ENCODE data around the gene ASTN1. TPM values are rescaled to one million over a fixed set of nuclear protein-coding genes. Genes with fewer than 3 reads are reported as not detected.

Gene ASTN1
- total RNA-seq, 2 experiments from 2014 or later = not detected

GRCh38 chr1:176884286-176884685, 280.2 kb downstream of the ASTN1 start:
- intact Hi-C loops (cut with micrococcal nuclease) = no loop called here
- H3K36me3 Mint-ChIP-seq = no peaks in the 10 kb centered on the region
- H3K4me3 Mint-ChIP-seq = no peak overlapping the region
- H3K27me3 Mint-ChIP-seq = peaks cover 2% of the 10 kb centered on the region
- H3K27ac Mint-ChIP-seq = no peak overlapping the region
- no peaks in the 10 kb centered on the region for H3K9me3 Mint-ChIP-seq
- ChIA-PET POLR2A (no interaction called here), CTCF (no interaction called here)
- no peak for DNase-seq
- H3K4me1 Mint-ChIP-seq (ENCODE audit: low read depth) = no peaks in the 10 kb centered on the region

- intact Hi-C loops (cut with micrococcal nuclease) = loop anchor here (2.0 kb wide), 1 partner anchor 320 kb away; no protein-coding TSS in a partner anchor
- no peak overlapping the region for H3K27ac Mint-ChIP-seq
- no peaks in the 10 kb centered on the region for H3K36me3 Mint-ChIP-seq
- H3K27me3 Mint-ChIP-seq = peaks cover 2% of the 10 kb centered on the region
- H3K9me3 Mint-ChIP-seq = no peaks in the 10 kb centered on the region
- H3K4me3 Mint-ChIP-seq = no peak overlapping the region
- H3K4me1 Mint-ChIP-seq (ENCODE audit: low read depth) = no peaks in the 10 kb centered on the region
- CTCF ChIA-PET = interaction anchor here (0.7 to 1.6 kb wide), 3 partner anchors 25 to 506 kb away, joined by 3 to 4 read pairs (median 3); no protein-coding TSS in a partner anchor
- POLR2A ChIA-PET = no interaction called here
- DNase-seq = peak; percentile 58
These were observed 283.4 kb downstream of the ASTN1 start for GRCh38 chr1:176880955-176881595.

DNA sequence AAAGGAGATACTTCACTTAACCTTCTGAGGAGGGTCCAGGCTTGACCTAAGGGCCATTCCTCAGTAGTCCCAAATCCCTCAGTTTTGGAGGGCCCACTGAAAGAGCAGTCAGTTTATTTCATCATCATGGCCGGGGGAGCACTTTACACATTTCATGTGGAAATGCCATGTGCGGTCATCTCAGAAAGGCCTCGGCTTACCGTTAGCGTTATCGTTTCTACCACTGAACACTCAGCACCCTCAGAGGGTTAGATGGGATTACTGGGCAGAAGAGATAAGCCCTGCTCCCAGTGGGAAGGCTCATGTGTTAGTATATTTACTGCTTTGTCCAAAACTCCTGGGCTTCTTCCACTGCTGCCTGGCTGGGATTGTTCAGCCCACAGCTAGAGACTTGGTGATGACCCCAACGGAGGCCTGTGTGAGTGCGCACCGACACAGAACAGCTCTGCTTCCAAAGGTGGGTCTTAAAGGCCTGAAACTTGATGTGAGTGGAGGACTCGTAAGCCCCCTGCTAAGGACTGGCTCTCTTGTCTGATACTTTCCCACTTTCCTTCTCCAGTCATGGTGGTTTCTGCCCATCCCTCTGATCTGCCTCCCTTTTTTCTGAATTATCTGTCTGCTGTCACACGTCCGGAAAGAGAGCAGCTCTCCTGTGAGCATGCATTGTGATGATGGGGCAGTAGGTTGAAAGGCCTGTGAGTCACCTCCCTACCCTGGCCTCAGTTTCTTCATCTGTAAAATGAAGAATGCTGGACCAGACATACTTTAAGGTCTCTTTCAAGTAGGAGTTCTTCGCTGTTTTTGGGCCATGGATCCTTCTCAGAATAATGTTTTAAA, 284.5 kb downstream of the ASTN1 start:
- H3K4me1 Mint-ChIP-seq (ENCODE audit: low read depth) = no peaks in the 10 kb centered on the region
- no peak overlapping the region for H3K4me3 Mint-ChIP-seq
- no peaks in the 10 kb centered on the region for H3K9me3 Mint-ChIP-seq
- no peak overlapping the region for H3K27ac Mint-ChIP-seq
- CTCF ChIA-PET = interaction anchor here (0.7 to 1.6 kb wide), 7 partner anchors 26 to 1506 kb away, joined by 3 to 4 read pairs (median 3); no protein-coding TSS in a partner anchor
- POLR2A ChIA-PET = no interaction called here
- intact Hi-C loops (cut with micrococcal nuclease) = loop anchor here (2.0 kb wide), 1 partner anchor 319 kb away; no protein-coding TSS in a partner anchor
- DNase-seq = no peak
- no peaks in the 10 kb centered on the region for H3K36me3 Mint-ChIP-seq
- peaks cover under 1% of the 10 kb centered on the region for H3K27me3 Mint-ChIP-seq

DNA sequence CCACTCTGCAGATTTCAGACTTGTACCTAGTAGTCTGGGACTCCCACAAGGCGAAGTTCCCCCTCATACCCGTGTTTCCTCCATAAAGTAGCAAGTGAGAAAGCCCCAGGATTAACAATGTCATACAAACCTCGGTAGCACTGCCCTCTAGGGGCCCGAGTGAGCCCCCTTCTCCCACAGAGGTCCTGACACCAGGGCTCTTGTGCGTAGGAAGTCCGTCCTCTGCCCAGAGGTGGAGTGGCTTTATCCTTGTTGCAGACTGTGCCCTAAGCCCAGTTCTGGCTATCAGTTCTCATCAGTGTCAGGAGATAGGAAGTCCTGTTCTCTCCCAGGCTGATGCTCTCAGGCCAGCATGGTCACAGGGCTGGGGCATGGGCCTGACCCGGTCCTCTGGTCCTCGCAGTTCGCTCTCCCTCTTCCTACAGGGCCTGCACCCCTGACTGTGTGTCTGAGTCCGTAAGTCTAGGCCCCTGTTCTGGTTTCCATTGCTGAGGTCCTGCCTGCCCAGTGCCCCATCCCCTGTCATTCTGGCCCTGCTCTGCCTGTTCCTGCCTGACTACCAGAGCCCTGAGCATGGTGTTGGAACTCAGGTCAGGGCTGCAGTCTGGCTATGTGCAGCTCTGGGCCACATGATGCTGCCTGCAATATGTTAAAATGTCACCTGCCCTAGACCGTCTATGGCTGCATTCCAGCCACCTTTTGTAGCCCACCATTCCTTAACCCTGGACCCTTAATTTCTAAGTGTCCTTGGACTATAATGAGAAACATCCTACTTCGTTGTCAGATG, 285.6 kb downstream of the ASTN1 start:
- no peaks in the 10 kb centered on the region for H3K27me3 Mint-ChIP-seq
- ChIA-PET POLR2A (no interaction called here), CTCF (interaction anchor here (1.1 to 1.2 kb wide), 2 partner anchors 319 to 504 kb away, joined by 3 read pairs; no protein-coding TSS in a partner anchor)
- no peaks in the 10 kb centered on the region for H3K9me3 Mint-ChIP-seq
- no peak overlapping the region for H3K4me3 Mint-ChIP-seq
- no peaks in the 10 kb centered on the region for H3K4me1 Mint-ChIP-seq (ENCODE audit: low read depth)
- no peaks in the 10 kb centered on the region for H3K36me3 Mint-ChIP-seq
- no peak overlapping the region for H3K27ac Mint-ChIP-seq
- intact Hi-C loops (cut with micrococcal nuclease) = no loop called here
- no peak for DNase-seq

GRCh38 chr1:176877557-176877956, 287.0 kb downstream of the ASTN1 start:
- intact Hi-C loops (cut with micrococcal nuclease) = no loop called here
- Mint-ChIP-seq H3K9me3 (no peaks in the 10 kb centered on the region), H3K4me3 (no peak overlapping the region), H3K27me3 (no peaks in the 10 kb centered on the region), H3K4me1 (ENCODE audit: low read depth) (no peaks in the 10 kb centered on the region), H3K36me3 (no peaks in the 10 kb centered on the region), H3K27ac (no peak overlapping the region)
- no peak for DNase-seq
- ChIA-PET CTCF (no interaction called here), POLR2A (no interaction called here)

DNA sequence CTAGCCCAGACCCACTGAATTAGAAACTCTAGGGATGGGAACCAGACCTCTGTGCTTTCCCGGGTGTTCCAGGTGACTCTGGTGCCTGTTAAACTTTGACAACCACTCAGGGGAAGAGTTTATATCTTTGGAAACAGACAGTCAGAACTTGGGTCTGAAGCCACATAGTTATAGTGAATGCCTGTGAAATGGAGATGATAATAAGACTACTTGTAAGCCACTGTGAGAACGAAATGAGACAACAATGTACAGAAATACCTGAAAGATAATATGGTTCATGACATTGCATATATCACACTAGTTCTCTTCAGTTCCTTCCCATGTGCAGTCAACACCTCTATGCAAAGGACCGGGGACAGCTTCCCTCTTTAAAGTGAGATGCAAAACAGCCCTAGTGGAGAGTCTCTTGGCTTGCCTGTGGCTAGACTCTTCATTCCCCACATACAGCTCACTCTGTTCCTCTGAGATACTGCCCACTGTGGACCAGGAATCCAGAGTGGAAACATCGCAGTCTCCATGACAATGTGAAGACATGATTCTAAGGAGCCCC, 287.5 kb downstream of the ASTN1 start:
- Mint-ChIP-seq H3K27ac (no peak overlapping the region), H3K9me3 (no peaks in the 10 kb centered on the region), H3K27me3 (no peaks in the 10 kb centered on the region), H3K4me1 (ENCODE audit: low read depth) (no peaks in the 10 kb centered on the region), H3K4me3 (no peak overlapping the region), H3K36me3 (no peaks in the 10 kb centered on the region)
- ChIA-PET POLR2A (no interaction called here), CTCF (no interaction called here)
- no peak for DNase-seq
- intact Hi-C loops (cut with micrococcal nuclease) = no loop called here

- no peak for DNase-seq
- Mint-ChIP-seq H3K36me3 (no peaks in the 10 kb centered on the region), H3K4me3 (no peak overlapping the region), H3K9me3 (no peaks in the 10 kb centered on the region), H3K27me3 (no peaks in the 10 kb centered on the region), H3K27ac (no peak overlapping the region), H3K4me1 (ENCODE audit: low read depth) (no peaks in the 10 kb centered on the region)
- intact Hi-C loops (cut with micrococcal nuclease) = no loop called here
- ChIA-PET POLR2A (no interaction called here), CTCF (no interaction called here)
These were observed 294.9 kb downstream of the ASTN1 start for GRCh38 chr1:176869577-176869976.

DNA sequence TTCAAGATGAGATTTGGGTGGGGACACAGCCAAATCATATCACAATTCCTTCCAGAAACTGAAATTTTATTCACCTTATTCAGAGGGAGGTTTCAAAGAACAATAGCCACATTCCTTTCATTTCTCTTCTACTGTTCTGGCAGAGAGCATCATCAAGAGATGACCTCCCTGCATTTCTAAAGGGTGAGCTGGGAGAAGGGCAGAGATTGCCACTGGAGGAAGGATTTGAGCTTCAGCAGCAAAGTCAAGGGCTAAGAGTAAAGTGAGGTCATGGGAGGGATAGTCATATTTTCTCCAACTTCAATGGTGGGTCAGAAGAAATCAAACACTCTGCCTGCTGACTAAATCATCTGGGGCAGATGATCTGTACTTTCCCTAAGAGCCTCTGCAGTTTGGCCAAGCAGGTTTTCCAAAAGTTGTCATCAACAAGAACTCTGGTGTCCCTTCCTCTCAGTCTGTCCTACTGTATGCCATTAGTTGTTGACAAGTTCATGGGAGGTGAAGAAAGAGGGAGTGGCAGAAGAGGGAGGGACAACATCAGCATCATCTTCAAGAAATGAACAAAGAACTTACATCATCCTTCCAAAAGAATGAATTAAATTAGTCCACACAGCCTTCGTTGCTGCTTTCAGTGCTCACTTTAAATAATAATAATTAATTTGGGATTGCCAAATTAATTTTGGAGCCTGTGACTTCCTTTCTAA, 298.3 kb downstream of the ASTN1 start:
- no peak for DNase-seq
- H3K4me1 Mint-ChIP-seq (ENCODE audit: low read depth) = no peaks in the 10 kb centered on the region
- ChIA-PET POLR2A (no interaction called here), CTCF (no interaction called here)
- no peaks in the 10 kb centered on the region for H3K36me3 Mint-ChIP-seq
- H3K27me3 Mint-ChIP-seq = no peaks in the 10 kb centered on the region
- no peaks in the 10 kb centered on the region for H3K9me3 Mint-ChIP-seq
- intact Hi-C loops (cut with micrococcal nuclease) = no loop called here
- no peak overlapping the region for H3K27ac Mint-ChIP-seq
- H3K4me3 Mint-ChIP-seq = no peak overlapping the region

DNA sequence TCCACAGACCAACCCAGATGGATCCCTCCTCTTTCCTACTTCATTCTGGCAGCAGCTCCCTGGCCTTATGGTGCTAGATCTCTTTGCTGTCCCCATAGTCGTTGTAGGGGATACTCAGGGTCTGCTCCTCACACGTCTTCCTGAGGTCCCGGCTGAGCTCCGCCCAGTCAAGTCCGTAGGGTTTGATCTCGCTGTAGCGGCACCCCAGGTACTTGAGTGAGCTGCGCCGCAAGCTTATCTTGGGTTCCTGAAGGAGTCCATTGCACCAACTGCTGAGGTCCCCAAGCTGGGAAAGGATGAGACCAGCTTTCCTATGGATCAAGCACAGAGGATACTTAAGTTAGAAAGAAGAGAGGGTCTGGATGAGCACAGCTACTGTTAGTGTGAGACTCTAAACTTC, 300.3 kb downstream of the ASTN1 start:
- no peak overlapping the region for H3K4me3 Mint-ChIP-seq
- no peaks in the 10 kb centered on the region for H3K36me3 Mint-ChIP-seq
- no peak for DNase-seq
- intact Hi-C loops (cut with micrococcal nuclease) = no loop called here
- POLR2A ChIA-PET = no interaction called here
- no peaks in the 10 kb centered on the region for H3K9me3 Mint-ChIP-seq
- CTCF ChIA-PET = no interaction called here
- H3K4me1 Mint-ChIP-seq (ENCODE audit: low read depth) = no peaks in the 10 kb centered on the region
- H3K27ac Mint-ChIP-seq = no peak overlapping the region
- no peaks in the 10 kb centered on the region for H3K27me3 Mint-ChIP-seq

- DNase-seq = no peak
- no peaks in the 10 kb centered on the region for H3K36me3 Mint-ChIP-seq
- no peak overlapping the region for H3K27ac Mint-ChIP-seq
- intact Hi-C loops (cut with micrococcal nuclease) = no loop called here
- no peaks in the 10 kb centered on the region for H3K27me3 Mint-ChIP-seq
- CTCF ChIA-PET = no interaction called here
- H3K4me1 Mint-ChIP-seq (ENCODE audit: low read depth) = no peaks in the 10 kb centered on the region
- no peak overlapping the region for H3K4me3 Mint-ChIP-seq
- POLR2A ChIA-PET = no interaction called here
- H3K9me3 Mint-ChIP-seq = no peaks in the 10 kb centered on the region
These were observed 300.9 kb downstream of the ASTN1 start for GRCh38 chr1:176863613-176864012.

DNA sequence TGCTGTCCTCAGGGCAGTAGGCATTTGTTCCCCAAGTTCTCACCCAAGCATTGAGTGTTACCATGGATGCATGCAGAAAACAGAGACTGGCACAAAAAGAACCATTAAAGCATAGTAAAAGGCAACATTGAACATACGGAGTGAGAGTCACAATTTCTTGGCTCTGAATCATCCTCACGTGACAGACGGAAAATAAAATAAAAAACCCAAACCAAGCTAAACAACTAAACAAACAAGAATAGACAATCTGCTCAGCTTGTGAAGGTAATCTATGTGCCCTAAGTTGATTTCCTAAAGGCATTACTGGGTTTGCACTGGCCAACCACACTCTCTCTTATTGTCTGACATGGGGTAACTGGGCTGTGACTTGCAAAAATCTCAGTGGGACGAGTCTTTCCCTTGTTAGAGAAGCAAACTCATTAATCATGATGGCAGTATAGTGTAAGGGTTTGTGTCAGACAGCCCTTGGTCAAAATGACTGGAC, 306.0 kb downstream of the ASTN1 start:
- intact Hi-C loops (cut with micrococcal nuclease) = no loop called here
- ChIA-PET POLR2A (no interaction called here), CTCF (no interaction called here)
- H3K4me3 Mint-ChIP-seq = no peak overlapping the region
- H3K27me3 Mint-ChIP-seq = no peaks in the 10 kb centered on the region
- H3K4me1 Mint-ChIP-seq (ENCODE audit: low read depth) = no peaks in the 10 kb centered on the region
- DNase-seq = no peak
- no peaks in the 10 kb centered on the region for H3K9me3 Mint-ChIP-seq
- H3K36me3 Mint-ChIP-seq = no peaks in the 10 kb centered on the region
- H3K27ac Mint-ChIP-seq = no peak overlapping the region

GRCh38 chr1:176857632-176858031, 306.9 kb downstream of the ASTN1 start:
- H3K9me3 Mint-ChIP-seq = no peaks in the 10 kb centered on the region
- ChIA-PET POLR2A (no interaction called here), CTCF (no interaction called here)
- no peak overlapping the region for H3K4me3 Mint-ChIP-seq
- no peaks in the 10 kb centered on the region for H3K4me1 Mint-ChIP-seq (ENCODE audit: low read depth)
- no peak for DNase-seq
- H3K27me3 Mint-ChIP-seq = no peaks in the 10 kb centered on the region
- H3K36me3 Mint-ChIP-seq = no peaks in the 10 kb centered on the region
- H3K27ac Mint-ChIP-seq = no peak overlapping the region
- intact Hi-C loops (cut with micrococcal nuclease) = no loop called here
